Spinal cord (tissue), 10 donors: ENCODE data around the gene PIAS1. TPM values are rescaled to one million over a fixed set of nuclear protein-coding genes. Genes with fewer than 3 reads are reported as not detected.

Experiments used
- DNase-seq, 6 donors: peaks; one replicate each; pipeline versions ENCODE4 v3.0.0 to v3.0.0-alpha.2; 2013 to 2015; ENCODE audit warnings: low spot score in 6 of 6, low read depth in 4 of 6
- H3K27ac ChIP-seq: one replicate; pipeline ENCODE4 v1.5.1; 2013; ENCODE audit warnings: low read depth, low read length, control low read depth
- H3K27me3 ChIP-seq: one replicate; pipeline ENCODE4 v1.6.1; 2013; ENCODE audit warnings: low read length; ENCODE audit not compliant: control insufficient read depth, insufficient read depth
- H3K36me3 ChIP-seq: one replicate; pipeline ENCODE4 v1.6.1; 2013; ENCODE audit warnings: low read length; ENCODE audit not compliant: control insufficient read depth, insufficient read depth
- H3K4me1 ChIP-seq: one replicate; pipeline ENCODE4 v1.6.1; 2013; ENCODE audit warnings: low read length; ENCODE audit not compliant: control insufficient read depth, insufficient read depth
- H3K4me3 ChIP-seq: one replicate; pipeline ENCODE4 v1.5.1; 2013; ENCODE audit warnings: low read depth, low read length, control low read depth
- H3K9me3 ChIP-seq: one replicate; pipeline ENCODE4 v1.6.1; 2013; ENCODE audit warnings: low read length; ENCODE audit not compliant: control insufficient read depth, insufficient read depth
- WGBS: methylation state at CpG from one replicate; pipeline ENCODE4 v1.1.5; 2013; ENCODE audit warnings: missing lambda C conversion rate; ENCODE audit not compliant: insufficient coverage; 5-methylcytosine and 5-hydroxymethylcytosine counted together
- polyA plus RNA-seq, 2 donors: library from polyadenylated mRNA; unstranded; fragments of 120-200 nt; gene quantifications; one replicate each; pipeline ENCODE4 v1.2.1, GENCODE V29; 2013; ENCODE audit not compliant: insufficient read length in 2 of 2
- total RNA-seq, 2 donors: library from RNA; depleted of rRNA in 1 of 2; stranded (reverse); fragments of 120-200 nt in 1 of 2; fragments of >200 nt in 1 of 2; gene quantifications; one replicate each; pipeline versions ENCODE4 v1.2.3 to v1.2.4, GENCODE V29; 2013 to 2014
- donor health status: healthy.

Gene PIAS1
- total and polyA plus RNA-seq, 4 donors = 34.4 to 48.5 (median 37.7) TPM

DNA sequence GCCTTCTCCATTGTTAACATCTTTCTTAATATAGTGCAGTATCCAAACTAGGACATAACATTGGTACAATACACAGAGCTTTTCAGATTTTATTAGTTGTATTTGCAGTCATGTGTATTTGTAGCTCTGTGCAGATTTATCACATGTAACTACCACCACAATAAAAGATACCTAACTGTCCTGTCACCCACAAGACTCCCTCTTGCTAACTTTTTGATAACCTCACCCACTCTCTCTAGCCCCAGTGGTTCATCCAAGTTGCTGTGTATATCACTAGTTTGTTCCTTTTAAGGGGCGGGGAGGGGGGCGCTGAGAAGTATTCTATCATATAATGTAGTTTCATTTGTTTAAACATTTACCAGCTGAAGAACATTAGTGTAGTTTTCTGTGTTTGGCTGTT lies 46.1 kb downstream of the PIAS1 start:
- Histone ChIP-seq H3K4me3 (no peak overlapping the region), H3K9me3 (peaks cover 13% of the 10 kb centered on the region), H3K27me3 (no peaks in the 10 kb centered on the region), H3K4me1 (no peaks in the 10 kb centered on the region), H3K36me3 (peaks cover 3% of the 10 kb centered on the region), H3K27ac (no peak overlapping the region)
- no CpG with 5 or more reads among the region's 2 CpGs for WGBS
- no peak for DNase-seq

DNA sequence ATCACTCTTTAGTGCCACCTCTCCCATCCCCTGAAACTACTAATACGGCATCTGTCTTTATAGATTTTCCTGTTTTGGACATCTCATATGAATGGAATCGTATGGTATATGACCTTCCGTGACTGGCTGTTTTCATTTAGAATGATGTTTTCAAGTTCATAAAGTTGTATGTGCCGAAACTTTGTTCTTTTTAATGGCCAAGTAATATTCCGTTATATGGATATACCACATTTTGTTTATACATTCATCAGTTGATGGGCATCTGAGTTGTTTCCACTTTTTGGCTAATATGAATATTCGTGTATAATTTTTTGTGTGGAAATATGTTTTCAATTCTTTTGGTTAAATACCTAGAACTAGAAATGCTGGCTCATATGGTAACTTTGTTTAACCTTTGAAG lies 49.5 kb downstream of the PIAS1 start:
- Histone ChIP-seq H3K9me3 (no peaks in the 10 kb centered on the region), H3K27ac (no peak overlapping the region), H3K4me3 (no peak overlapping the region), H3K36me3 (peaks cover 3% of the 10 kb centered on the region), H3K27me3 (no peaks in the 10 kb centered on the region), H3K4me1 (no peaks in the 10 kb centered on the region)
- no peak for DNase-seq
- no CpG with 5 or more reads among the region's 6 CpGs for WGBS

DNA sequence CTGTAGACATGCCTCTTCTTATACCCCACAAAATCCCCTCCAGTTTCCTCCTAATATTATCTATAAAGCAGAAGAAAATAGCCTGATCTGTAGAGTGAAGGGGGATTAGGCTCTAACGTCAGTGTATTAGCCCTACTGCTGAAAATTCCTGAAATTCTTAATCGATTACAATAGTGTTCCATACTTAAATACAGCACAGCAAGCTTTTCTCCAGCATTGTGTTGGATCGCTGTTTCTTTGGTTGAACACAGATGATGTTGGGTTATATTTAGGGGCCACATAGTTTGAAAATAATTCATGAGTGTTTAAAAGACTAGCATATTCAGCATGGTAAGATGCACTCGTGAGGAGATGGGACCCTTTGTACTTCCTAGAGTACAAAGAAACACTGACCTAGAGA lies 52.5 kb downstream of the PIAS1 start:
- no peaks in the 10 kb centered on the region for H3K9me3 ChIP-seq
- no peak for DNase-seq
- no peaks in the 10 kb centered on the region for H3K27me3 ChIP-seq
- WGBS = no CpG with 5 or more reads among the region's 4 CpGs
- peaks cover 3% of the 10 kb centered on the region for H3K36me3 ChIP-seq
- H3K27ac ChIP-seq = no peak overlapping the region
- no peak overlapping the region for H3K4me3 ChIP-seq
- H3K4me1 ChIP-seq = no peaks in the 10 kb centered on the region

- Histone ChIP-seq H3K27ac (no peak overlapping the region), H3K4me1 (no peaks in the 10 kb centered on the region)
Observed at GRCh38 chr15:68107142-68107541, 53.0 kb downstream of the PIAS1 start.

DNA sequence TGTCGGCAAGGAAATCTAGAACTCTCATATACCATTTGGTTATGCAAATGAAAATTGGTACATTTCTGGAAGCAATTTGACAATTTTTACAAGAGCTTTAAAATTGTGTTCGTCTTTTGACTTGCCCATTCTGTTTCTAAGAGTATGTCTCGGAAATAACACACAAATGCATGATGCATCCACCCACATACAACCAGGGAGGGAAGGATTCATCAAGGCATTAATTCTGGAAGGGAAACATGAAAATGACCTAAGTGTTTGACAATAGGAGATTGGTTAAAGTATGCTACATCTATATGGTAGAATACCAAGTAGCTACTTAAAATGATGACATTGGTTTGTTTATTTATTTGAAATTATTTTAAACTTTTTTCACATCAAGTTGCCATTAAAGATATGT lies 58.6 kb downstream of the PIAS1 start:
- no peaks in the 10 kb centered on the region for H3K9me3 ChIP-seq
- WGBS = no CpG with 5 or more reads among the region's 3 CpGs
- DNase-seq = no peak
- H3K4me3 ChIP-seq = no peak overlapping the region
- no peak overlapping the region for H3K27ac ChIP-seq
- H3K27me3 ChIP-seq = no peaks in the 10 kb centered on the region
- no peaks in the 10 kb centered on the region for H3K36me3 ChIP-seq
- no peaks in the 10 kb centered on the region for H3K4me1 ChIP-seq

More at GRCh38 chr15:68107142-68107541, 53.0 kb downstream of the PIAS1 start:
- Histone ChIP-seq H3K4me3 (no peak overlapping the region), H3K27me3 (no peaks in the 10 kb centered on the region), H3K36me3 (peaks cover 3% of the 10 kb centered on the region), H3K9me3 (no peaks in the 10 kb centered on the region)
- DNase-seq = no peak

DNA sequence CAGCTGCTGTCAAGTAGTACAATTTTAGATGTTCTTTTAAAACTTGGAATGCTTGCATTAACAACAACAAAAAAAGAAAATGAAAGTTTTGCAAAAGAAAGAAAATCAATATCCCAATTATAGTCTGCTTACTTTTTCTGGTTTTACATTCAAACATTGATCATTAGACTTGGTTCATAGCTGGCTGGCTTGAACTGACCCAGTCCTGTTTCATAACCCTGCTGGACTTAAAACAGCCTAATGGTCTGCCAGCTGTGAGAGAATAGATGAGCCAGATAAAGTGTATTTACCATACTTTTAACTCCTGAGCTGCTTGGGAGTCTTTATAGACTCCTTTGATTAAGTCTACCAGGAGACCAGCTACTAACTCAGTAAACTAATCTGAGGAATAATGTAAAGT lies 59.2 kb downstream of the PIAS1 start:
- Histone ChIP-seq H3K4me3 (no peak overlapping the region), H3K9me3 (no peaks in the 10 kb centered on the region), H3K27ac (no peak overlapping the region), H3K36me3 (no peaks in the 10 kb centered on the region), H3K4me1 (no peaks in the 10 kb centered on the region), H3K27me3 (no peaks in the 10 kb centered on the region)
- no peak for DNase-seq

DNA sequence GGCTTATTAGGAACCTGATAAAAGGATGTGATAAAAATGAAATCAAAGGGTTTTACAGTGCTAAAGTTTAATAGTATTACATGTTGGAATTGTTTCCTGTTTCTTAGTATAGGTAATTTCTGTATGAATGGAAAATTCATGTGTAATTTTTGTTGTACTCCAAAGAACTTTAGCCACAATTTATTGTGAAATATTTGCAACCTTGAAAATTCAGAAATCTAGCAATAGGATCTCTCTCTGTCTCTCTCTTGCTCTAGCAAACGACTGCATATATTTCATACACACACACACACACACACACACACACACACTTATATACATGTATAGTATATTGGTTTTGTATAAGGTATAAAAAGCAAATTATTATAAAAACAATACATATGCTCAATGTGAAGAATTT lies 59.6 kb downstream of the PIAS1 start:
- no peaks in the 10 kb centered on the region for H3K9me3 ChIP-seq
- no peaks in the 10 kb centered on the region for H3K27me3 ChIP-seq
- WGBS = no CpG with 5 or more reads among the region's 1 CpG
- H3K4me3 ChIP-seq = no peak overlapping the region
- DNase-seq = no peak
- H3K4me1 ChIP-seq = no peaks in the 10 kb centered on the region
- H3K27ac ChIP-seq = peak overlapping the region; percentile 47
- H3K36me3 ChIP-seq = no peaks in the 10 kb centered on the region

- Histone ChIP-seq H3K4me1 (no peaks in the 10 kb centered on the region), H3K4me3 (no peak overlapping the region), H3K27ac (peak overlapping the region; percentile 47), H3K9me3 (no peaks in the 10 kb centered on the region), H3K36me3 (no peaks in the 10 kb centered on the region), H3K27me3 (no peaks in the 10 kb centered on the region)
- WGBS = no CpG with 5 or more reads among the region's 1 CpG
- DNase-seq = peak in 1 of 6 donors; percentile 3
Observed at GRCh38 chr15:68114356-68114755, 60.2 kb downstream of the PIAS1 start.

DNA sequence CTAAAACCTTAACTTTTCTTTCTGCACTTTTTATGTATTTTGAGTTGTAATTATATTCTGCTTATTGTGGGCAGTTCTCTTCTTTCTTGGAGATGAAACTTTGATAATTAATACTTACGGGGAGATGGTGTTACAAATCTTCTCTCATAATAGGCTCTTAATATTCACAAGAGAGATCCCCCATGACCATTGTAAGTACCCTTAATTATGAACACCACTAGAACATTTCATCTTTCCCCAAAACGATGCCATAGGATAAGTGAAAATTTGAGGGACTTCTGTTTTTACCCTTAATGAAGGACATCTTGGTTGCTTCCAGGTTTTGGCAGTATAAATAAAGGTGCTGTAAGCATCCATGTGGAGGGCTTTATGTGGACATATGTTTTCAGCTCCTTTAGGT lies 60.7 kb downstream of the PIAS1 start:
- H3K27me3 ChIP-seq = no peaks in the 10 kb centered on the region
- no peaks in the 10 kb centered on the region for H3K4me1 ChIP-seq
- H3K27ac ChIP-seq = peak overlapping the region; percentile 47
- H3K4me3 ChIP-seq = no peak overlapping the region
- DNase-seq = no peak
- WGBS = no CpG with 5 or more reads among the region's 2 CpGs
- H3K9me3 ChIP-seq = no peaks in the 10 kb centered on the region
- H3K36me3 ChIP-seq = no peaks in the 10 kb centered on the region

DNA sequence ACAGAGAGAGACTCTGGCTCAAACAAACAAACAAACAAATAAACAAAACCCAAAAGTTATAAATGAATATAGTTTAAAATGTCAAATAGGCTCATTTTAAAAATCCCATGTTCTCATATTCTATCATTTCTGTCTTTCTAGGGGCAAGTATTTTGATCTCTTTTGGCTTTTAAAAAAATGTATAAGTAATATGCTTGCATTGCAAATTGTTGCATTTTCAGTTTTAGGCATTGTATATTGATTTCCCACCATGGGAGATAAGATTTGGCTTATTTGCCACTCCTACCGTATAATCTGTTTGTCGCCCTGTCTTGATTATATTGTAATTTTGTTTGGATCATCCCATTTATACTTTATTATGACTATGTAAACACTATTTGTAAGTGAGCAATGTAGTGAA lies 70.6 kb downstream of the PIAS1 start:
- Histone ChIP-seq H3K4me3 (no peak overlapping the region), H3K36me3 (no peaks in the 10 kb centered on the region), H3K27ac (no peak overlapping the region), H3K9me3 (no peaks in the 10 kb centered on the region), H3K4me1 (no peaks in the 10 kb centered on the region), H3K27me3 (no peaks in the 10 kb centered on the region)
- no CpG with 5 or more reads among the region's 2 CpGs for WGBS
- DNase-seq = no peak
